Naive thymus-derived CD8-positive, alpha-beta T cell (primary cell): Measurements from ENCODE around the gene DCDC1. TPM values are rescaled to one million over a fixed set of nuclear protein-coding genes. Genes with fewer than 3 reads are reported as not detected.

Source experiments
- ATAC-seq, 2 donors: fragments of 150-1000 bp; cut with Tn5 transposase in 1 of 2; sonication (Bioruptor Pico), chemical (Tn5 transposase) in 1 of 2; 1 replicate in 1 of 2; 2 replicates in 1 of 2; pipeline ENCODE4 v1.10.0; 2021; ENCODE audit warnings: mild to moderate bottlenecking in 2 of 2, moderate library complexity in 2 of 2
- POLR2A ChIA-PET: fragments of 350-600 bp; sonication (Branson Sonifier 250); formaldehyde crosslinking; loops from one replicate; lab custom pipeline; 2021; ENCODE audit warnings: antibody characterized with exemption; lab: Charles Lee
- DNase-seq, 10 donors: peaks; one replicate each; pipeline versions ENCODE4 v3.0.0 to v3.0.0-alpha.2; 2020 to 2022
- H3K27ac Mint-ChIP-seq, 10 donors: one replicate each; pipeline ENCODE4 v1.8.0; 2020 to 2022; ENCODE audit warnings: mild to moderate bottlenecking in 10 of 10, mixed read lengths in 10 of 10, moderate library complexity in 4 of 10, inconsistent platforms in 1 of 10
- H3K27me3 Mint-ChIP-seq, 5 donors: one replicate each; pipeline ENCODE4 v1.8.0; 2021 to 2022; ENCODE audit warnings: mixed read lengths in 5 of 5
- H3K36me3 Mint-ChIP-seq, 3 donors: one replicate each; pipeline ENCODE4 v1.8.0; 2020 to 2022; ENCODE audit warnings: mixed read lengths in 3 of 3, mild to moderate bottlenecking in 2 of 3, inconsistent platforms in 1 of 3
- H3K4me1 Mint-ChIP-seq, 4 donors: one replicate each; pipeline ENCODE4 v1.8.0; 2021 to 2022; ENCODE audit warnings: mixed read lengths in 4 of 4
- H3K4me3 Mint-ChIP-seq, 10 donors: one replicate each; pipeline ENCODE4 v1.8.0; 2020 to 2022; ENCODE audit warnings: mild to moderate bottlenecking in 10 of 10, mixed read lengths in 10 of 10, moderate library complexity in 6 of 10, inconsistent platforms in 1 of 10
- H3K9me3 Mint-ChIP-seq, 9 donors: one replicate each; pipeline ENCODE4 v1.8.0; 2020 to 2022; ENCODE audit warnings: mixed read lengths in 9 of 9, mild to moderate bottlenecking in 3 of 9, inconsistent platforms in 1 of 9, moderate library complexity in 1 of 9
- polyA plus RNA-seq, 3 donors: library from polyadenylated mRNA; unstranded; fragments of 300-500 nt; fragmentation: Illumina TruSeq; gene quantifications; one replicate each; pipeline ENCODE4 v1.2.3, GENCODE V29; 2021
- total RNA-seq, 8 experiments: library from RNA in 2 of 8; stranded (reverse) in 2 of 8; gene quantifications; one replicate each; pipeline ENCODE4 v1.2.3 and lab custom pipeline; 2021 to 2026

The DCDC1 gene
- total and polyA plus RNA-seq, 5 experiments from 2014 or later = 0.29 to 1.8 (median 0.46) TPM; not detected in 1

GRCh38 chr11:31160504-31161422 lies 208.8 kb downstream of the DCDC1 start:
- H3K27me3 Mint-ChIP-seq = peaks cover 0 to 5% (median 1%) of the 10 kb centered on the region in 5 donors
- H3K4me3 Mint-ChIP-seq = no peak overlapping the region
- H3K36me3 Mint-ChIP-seq = no peaks in the 10 kb centered on the region
- ATAC-seq = no peak
- H3K9me3 Mint-ChIP-seq = no peaks in the 10 kb centered on the region
- POLR2A ChIA-PET = no interaction called here
- H3K27ac Mint-ChIP-seq = no peak overlapping the region
- no peaks in the 10 kb centered on the region for H3K4me1 Mint-ChIP-seq
- DNase-seq = no peak

DNA sequence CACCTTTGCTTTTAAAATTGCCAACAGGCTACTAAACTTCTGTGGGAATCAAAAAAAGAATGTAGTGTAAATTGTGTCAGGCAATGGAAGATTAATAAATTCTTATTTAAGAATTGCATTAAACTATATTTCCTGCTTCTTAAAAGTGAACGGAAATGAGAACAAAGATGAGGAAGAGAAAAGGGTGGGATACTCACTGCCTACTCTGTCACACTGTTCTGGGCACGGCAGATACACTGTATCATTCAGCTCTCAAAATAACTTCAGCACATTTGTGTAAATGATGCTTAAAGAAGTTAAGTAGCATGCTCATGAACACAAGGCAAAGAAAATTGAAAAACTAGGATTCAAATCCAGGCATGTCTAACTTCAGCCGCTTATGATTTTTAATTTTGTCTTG lies 218.7 kb downstream of the DCDC1 start:
- Mint-ChIP-seq H3K4me1 (no peaks in the 10 kb centered on the region), H3K27me3 (peaks cover 0 to 12% (median 3%) of the 10 kb centered on the region in 5 donors), H3K27ac (no peak overlapping the region), H3K36me3 (no peaks in the 10 kb centered on the region), H3K9me3 (peaks cover 0 to 11% (median 2%) of the 10 kb centered on the region in 9 donors), H3K4me3 (no peak overlapping the region)
- POLR2A ChIA-PET = no interaction called here
- DNase-seq = no peak
- ATAC-seq = no peak

GRCh38 chr11:31150011-31150410 lies 219.5 kb downstream of the DCDC1 start:
- Mint-ChIP-seq H3K4me3 (no peak overlapping the region), H3K27me3 (peaks cover 0 to 9% (median 3%) of the 10 kb centered on the region in 5 donors), H3K36me3 (no peaks in the 10 kb centered on the region), H3K4me1 (no peaks in the 10 kb centered on the region), H3K27ac (no peak overlapping the region), H3K9me3 (peaks cover 0 to 11% (median 2%) of the 10 kb centered on the region in 9 donors)
- POLR2A ChIA-PET = no interaction called here
- ATAC-seq (no peak), DNase-seq (no peak)

DNA sequence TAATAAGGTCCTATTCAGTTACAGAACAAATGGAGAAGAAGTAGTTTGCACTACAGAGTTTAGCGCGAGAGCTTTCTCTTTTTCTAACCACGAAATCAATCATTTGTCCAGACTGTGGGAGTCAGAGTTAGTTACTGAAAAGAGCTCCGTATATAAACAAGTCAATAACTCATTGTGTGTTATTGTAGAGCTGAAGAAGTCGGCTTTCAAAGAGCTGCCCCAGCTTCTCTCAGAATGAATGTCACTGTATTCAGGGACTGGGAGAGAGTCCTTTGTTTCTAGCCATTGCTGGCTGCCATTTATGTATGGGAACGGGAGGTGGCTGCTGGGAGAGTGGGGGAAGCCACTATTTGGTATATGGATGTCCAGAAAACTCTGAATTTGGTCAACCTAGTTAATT lies 227.8 kb downstream of the DCDC1 start:
- POLR2A ChIA-PET = no interaction called here

DNA sequence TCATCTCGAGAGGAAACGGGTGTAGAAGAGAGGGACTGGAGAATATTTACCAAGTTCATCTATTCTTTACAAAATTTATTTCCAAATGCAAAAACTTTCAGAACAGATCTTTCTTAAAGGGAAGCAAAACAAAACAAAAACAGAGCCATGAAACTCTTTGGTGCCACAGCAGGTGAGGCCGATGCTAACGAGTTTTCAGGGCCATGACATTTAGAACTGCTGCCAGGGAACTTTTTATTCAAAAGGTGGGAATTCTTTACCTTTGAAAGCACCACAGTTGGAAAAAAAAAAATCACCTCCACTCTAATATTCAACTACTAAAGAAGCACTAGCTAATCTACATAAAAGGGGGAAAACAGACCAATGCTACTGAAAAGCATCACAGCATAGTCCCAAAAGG lies 230.1 kb downstream of the DCDC1 start:
- POLR2A ChIA-PET = no interaction called here
- DNase-seq (no peak), ATAC-seq (no peak)
- Mint-ChIP-seq H3K9me3 (no peaks in the 10 kb centered on the region), H3K4me3 (no peak overlapping the region), H3K36me3 (peaks cover 0 to 1% (median 0%) of the 10 kb centered on the region in 3 donors), H3K4me1 (no peaks in the 10 kb centered on the region), H3K27me3 (peaks cover 0 to 5% (median 3%) of the 10 kb centered on the region in 5 donors), H3K27ac (no peak overlapping the region)

More for the DNA sequence above, 227.8 kb downstream of the DCDC1 start:
- no peak overlapping the region for H3K4me3 Mint-ChIP-seq
- no peaks in the 10 kb centered on the region for H3K4me1 Mint-ChIP-seq
- peaks cover 0 to 1% (median 0%) of the 10 kb centered on the region in 3 donors for H3K36me3 Mint-ChIP-seq
- peaks cover 0 to 2% (median 0%) of the 10 kb centered on the region in 9 donors for H3K9me3 Mint-ChIP-seq
- peaks cover 0 to 5% (median 3%) of the 10 kb centered on the region in 5 donors for H3K27me3 Mint-ChIP-seq
- no peak for DNase-seq
- ATAC-seq = no peak
- H3K27ac Mint-ChIP-seq = no peak overlapping the region

- DNase-seq (no peak), ATAC-seq (no peak)
- H3K27me3 Mint-ChIP-seq = peaks cover 0 to 2% (median 0%) of the 10 kb centered on the region in 5 donors
- no peaks in the 10 kb centered on the region for H3K4me1 Mint-ChIP-seq
- no peak overlapping the region for H3K4me3 Mint-ChIP-seq
- H3K9me3 Mint-ChIP-seq = peaks cover 0 to 3% (median 0%) of the 10 kb centered on the region in 9 donors
- POLR2A ChIA-PET = no interaction called here
- no peaks in the 10 kb centered on the region for H3K36me3 Mint-ChIP-seq
- no peak overlapping the region for H3K27ac Mint-ChIP-seq
Measured at GRCh38 chr11:31132531-31133421, 236.8 kb downstream of the DCDC1 start.

- Mint-ChIP-seq H3K36me3 (no peaks in the 10 kb centered on the region), H3K9me3 (peaks cover 0 to 3% (median 0%) of the 10 kb centered on the region in 9 donors), H3K4me3 (no peak overlapping the region), H3K4me1 (no peaks in the 10 kb centered on the region), H3K27ac (no peak overlapping the region), H3K27me3 (no peaks in the 10 kb centered on the region)
- no peak for DNase-seq
- no peak for ATAC-seq
- POLR2A ChIA-PET = no interaction called here
Measured at GRCh38 chr11:31131760-31132159, 237.8 kb downstream of the DCDC1 start.

DNA sequence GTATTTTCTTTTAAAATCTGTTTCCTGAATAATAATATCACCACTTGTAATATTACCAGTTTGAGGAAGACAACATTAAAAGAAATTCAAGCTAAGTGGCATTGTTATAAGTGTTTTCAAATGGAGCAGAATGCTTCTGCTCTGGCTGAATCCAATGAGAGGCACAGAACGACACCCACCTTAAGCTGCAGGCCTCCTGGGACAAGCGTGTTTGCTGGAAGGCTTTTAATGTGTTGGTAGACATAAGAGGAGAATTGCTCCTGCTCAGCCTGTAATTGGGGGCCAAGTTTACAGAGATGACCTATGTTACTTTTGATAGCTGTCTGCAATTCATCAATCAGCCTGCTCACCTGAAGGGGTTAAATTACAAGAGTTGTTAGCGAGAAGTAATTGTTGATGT lies 242.2 kb downstream of the DCDC1 start:
- POLR2A ChIA-PET = no interaction called here
- H3K4me3 Mint-ChIP-seq = no peak overlapping the region
- H3K9me3 Mint-ChIP-seq = peaks cover 0 to 16% (median 6%) of the 10 kb centered on the region in 9 donors
- H3K36me3 Mint-ChIP-seq = no peaks in the 10 kb centered on the region
- H3K27ac Mint-ChIP-seq = no peak overlapping the region
- no peaks in the 10 kb centered on the region for H3K4me1 Mint-ChIP-seq
- no peak for DNase-seq
- H3K27me3 Mint-ChIP-seq = no peaks in the 10 kb centered on the region
- no peak for ATAC-seq

GRCh38 chr11:31120428-31120827 lies 249.1 kb downstream of the DCDC1 start:
- no peak overlapping the region for H3K27ac Mint-ChIP-seq
- ATAC-seq (no peak), DNase-seq (no peak)
- no peak overlapping the region for H3K4me3 Mint-ChIP-seq
- H3K36me3 Mint-ChIP-seq = no peaks in the 10 kb centered on the region
- POLR2A ChIA-PET = no interaction called here
- peaks cover 0 to 16% (median 6%) of the 10 kb centered on the region in 9 donors for H3K9me3 Mint-ChIP-seq
- H3K4me1 Mint-ChIP-seq = no peaks in the 10 kb centered on the region
- peaks cover 0 to 3% (median 2%) of the 10 kb centered on the region in 5 donors for H3K27me3 Mint-ChIP-seq

DNA sequence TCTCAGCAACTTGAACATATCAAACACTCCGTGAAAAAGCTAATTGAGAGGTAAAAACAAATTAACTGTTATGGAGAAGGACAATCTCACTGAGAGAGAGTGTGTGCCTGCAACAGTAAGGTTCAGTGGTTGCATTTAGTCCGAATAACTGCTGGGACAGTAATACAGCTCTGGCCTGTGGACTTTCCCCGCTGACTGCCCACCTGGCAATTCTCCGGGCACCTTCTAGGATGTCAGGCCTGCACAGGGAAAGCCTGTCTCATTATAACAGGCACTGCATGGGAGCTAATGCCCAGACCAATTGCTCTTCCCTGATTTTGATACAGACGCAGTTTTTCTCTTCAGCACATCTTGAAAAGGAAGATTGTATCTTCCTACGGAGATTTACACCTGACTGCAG lies 251.0 kb downstream of the DCDC1 start:
- Mint-ChIP-seq H3K4me3 (no peak overlapping the region), H3K36me3 (no peaks in the 10 kb centered on the region), H3K27ac (no peak overlapping the region), H3K4me1 (no peaks in the 10 kb centered on the region), H3K27me3 (peaks cover 0 to 7% (median 5%) of the 10 kb centered on the region in 5 donors), H3K9me3 (peaks cover 0 to 6% (median 2%) of the 10 kb centered on the region in 9 donors)
- POLR2A ChIA-PET = no interaction called here
- no peak for ATAC-seq
- no peak for DNase-seq

- POLR2A ChIA-PET = no interaction called here
- Mint-ChIP-seq H3K27me3 (peaks cover 0 to 7% (median 5%) of the 10 kb centered on the region in 5 donors), H3K36me3 (no peaks in the 10 kb centered on the region), H3K9me3 (peaks cover 0 to 3% (median 0%) of the 10 kb centered on the region in 9 donors), H3K4me1 (no peaks in the 10 kb centered on the region), H3K27ac (no peak overlapping the region), H3K4me3 (no peak overlapping the region)
- ATAC-seq (no peak), DNase-seq (no peak)
Measured at GRCh38 chr11:31117038-31117437, 252.5 kb downstream of the DCDC1 start.

GRCh38 chr11:31114442-31114841 lies 255.1 kb downstream of the DCDC1 start:
- POLR2A ChIA-PET = no interaction called here

More at GRCh38 chr11:31114442-31114841, 255.1 kb downstream of the DCDC1 start:
- Mint-ChIP-seq H3K27me3 (peaks cover 0 to 7% (median 4%) of the 10 kb centered on the region in 5 donors), H3K27ac (no peak overlapping the region), H3K4me3 (no peak overlapping the region), H3K4me1 (no peaks in the 10 kb centered on the region), H3K36me3 (no peaks in the 10 kb centered on the region), H3K9me3 (peaks cover 0 to 3% (median 0%) of the 10 kb centered on the region in 9 donors)
- ATAC-seq (no peak), DNase-seq (no peak)
